A549 (cell line): ENCODE measurements around the gene MGME1.

ENCODE experiments used
- BHLHE40 ChIP-seq: IDR thresholded peaks from 2 replicates; pipeline ENCODE4 v1.6.1; 2012; ENCODE audit warnings: low read depth, low read length, inconsistent platforms
- CHD2 ChIP-seq: fragments of 150-350 bp; IDR thresholded peaks from 2 replicates; pipeline ENCODE4 v1.6.1; 2014; ENCODE audit warnings: low read length; ENCODE audit not compliant: partially characterized antibody
- CTCF ChIP-seq: fragments of >200 bp; sonication (Bioruptor Twin); formaldehyde crosslinking; IDR thresholded peaks from 3 replicates; pipeline ENCODE4 v1.5.1; 2016
- EP300 ChIP-seq, 2 experiments: fragments of >200 bp; sonication (Bioruptor Twin); formaldehyde crosslinking; IDR thresholded peaks; 2 replicates in 1 of 2; 3 replicates in 1 of 2; pipeline ENCODE4 v1.6.1; 2016 to 2017
- REST ChIP-seq: fragments of 200-600 bp; sonication (generic); IDR thresholded peaks from 2 replicates; pipeline ENCODE4 v1.6.1; 2016; ENCODE audit warnings: antibody characterized with exemption, mild to moderate bottlenecking, moderate library complexity

- TF ChIP-seq CTCF (no peak), CHD2 (no peak), EP300 (IDR thresholded peaks at IDR 0.05) (no peak), BHLHE40 (no peak), REST (no peak)
Measured at GRCh38 chr20:17948442-17948841, 20.4 kb upstream of the MGME1 start.
